Spleen (tissue), 11 donors: ENCODE measurements around the gene SMPD1. TPM values are rescaled to one million over a fixed set of nuclear protein-coding genes. Genes with fewer than 3 reads are reported as not detected.

ENCODE experiments used
- DNase-seq: peaks from one replicate; pipeline ENCODE4 v3.0.0-alpha.2; 2020
- H3K27ac ChIP-seq, 8 donors: fragments of 200-600 bp; sonication (generic) in 7 of 8; 1 replicate in 4 of 8; 2 replicates in 4 of 8; pipeline versions ENCODE4 v1.5.0 to v1.8.0; 2016 to 2021; ENCODE audit warnings: inconsistent platforms in 4 of 8, mild to moderate bottlenecking in 4 of 8, moderate library complexity in 1 of 8
- H3K27me3 ChIP-seq, 7 donors: fragments of 200-600 bp; sonication (generic) in 6 of 7; replicated peaks in 1 of 7; 1 replicate in 4 of 7; 2 replicates in 3 of 7; pipeline versions ENCODE4 v1.5.0 to v1.8.0; 2016 to 2021; ENCODE audit warnings: inconsistent platforms in 3 of 7, mild to moderate bottlenecking in 1 of 7
- H3K36me3 ChIP-seq, 6 donors: fragments of 200-600 bp; sonication (generic) in 5 of 6; 1 replicate in 4 of 6; 2 replicates in 2 of 6; pipeline versions ENCODE4 v1.5.0 to v1.8.0; 2016 to 2021; ENCODE audit warnings: inconsistent platforms in 2 of 6
- H3K4me1 ChIP-seq, 6 donors: fragments of 200-600 bp; sonication (generic) in 5 of 6; 1 replicate in 3 of 6; 2 replicates in 3 of 6; pipeline versions ENCODE4 v1.5.0 to v1.8.0; 2016 to 2021; ENCODE audit warnings: inconsistent platforms in 3 of 6
- H3K4me3 ChIP-seq, 8 donors: fragments of 200-600 bp; sonication (generic) in 7 of 8; 1 replicate in 4 of 8; 2 replicates in 4 of 8; pipeline versions ENCODE4 v1.5.0 to v1.8.0; 2016 to 2021; ENCODE audit warnings: inconsistent platforms in 4 of 8, mild to moderate bottlenecking in 4 of 8, moderate library complexity in 2 of 8
- H3K9me3 ChIP-seq, 8 donors: fragments of 200-600 bp; sonication (generic) in 7 of 8; 1 replicate in 4 of 8; 2 replicates in 4 of 8; pipeline versions ENCODE4 v1.5.0 to v1.8.0; 2016 to 2021; ENCODE audit warnings: inconsistent platforms in 4 of 8
- CTCF ChIP-seq, 11 experiments: fragments of 200-600 bp in 7 of 11; fragments of 450-650 bp in 4 of 11; sonication (generic) in 4 of 11; IDR thresholded peaks in 8 of 11; conservative IDR thresholded peaks in 3 of 11; 1 replicate in 7 of 11; 2 replicates in 4 of 11; pipeline versions ENCODE4 v1.4.0 to v1.8.0; 2016 to 2021; ENCODE audit warnings: antibody characterized with exemption in 11 of 11, inconsistent platforms in 4 of 11, mild to moderate bottlenecking in 1 of 11
- POLR2A ChIP-seq, 3 donors: fragments of 450-650 bp; IDR thresholded peaks; one replicate each; pipeline ENCODE4 v1.5.1; 2017; ENCODE audit warnings: antibody characterized with exemption in 3 of 3, mild to moderate bottlenecking in 1 of 3
- POLR2AphosphoS5 ChIP-seq, 3 donors: sonication (generic); formaldehyde crosslinking; IDR thresholded peaks; one replicate each; pipeline ENCODE4 v1.5.1; 2017; ENCODE audit warnings: antibody characterized with exemption in 3 of 3
- WGBS, 5 donors: extraction: QIAGEN DNeasy Blood & Tissue Kit in 3 of 5; methylation state at CpG; one replicate each; pipeline versions ENCODE4 v1.1.5 to v1.1.7; 2013 to 2018; 5-methylcytosine and 5-hydroxymethylcytosine counted together
- intact Hi-C: fragments of 100-400 bp; cut with DNase I; formaldehyde crosslinking; loops from one replicate; pipeline ENCODE4 v1.15.0; 2023; ENCODE audit warnings: low total_unique reads
- polyA plus RNA-seq, 3 donors: library from polyadenylated mRNA; stranded (reverse); fragments of 200-250 nt; gene quantifications; one replicate each; pipeline ENCODE4 v1.2.1, GENCODE V29; 2013
- total RNA-seq, 7 donors: library from RNA; depleted of rRNA in 3 of 7; stranded (reverse); fragments of >200 nt in 3 of 7; fragmentation: NEBNext Ultra II Directional in 4 of 7; extraction: Animal tissue kit (Norgen Biotek cat#: 25700) in 4 of 7; gene quantifications; one replicate each; pipeline versions ENCODE4 v1.1.0 to v1.2.1, GENCODE V29; 2016 to 2021
- donor health status: healthy with polysubstance abuse.
- donor health status: DM: no; HTN: no; CAD: no; lungs with moderate emphysema.
- donor health status: DM: no; HTN: no; CAD: no.
- donor health status: Bipolar disorder and iron deficiency.
- donor health status: healthy.
- donor health status: DM: no; HTN: no; CAD: no.
- donor health status: DM: yes; HTN: yes; CAD: no.

SMPD1 gene
- total and polyA plus RNA-seq, 10 donors = 21.9 to 33.8 (median 27.2) TPM

GRCh38 chr11:6362873-6363678 lies 27.2 kb upstream of the SMPD1 start:
- Histone ChIP-seq H3K4me1 (no peaks in the 10 kb centered on the region), H3K9me3 (no peaks in the 10 kb centered on the region), H3K4me3 (no peak overlapping the region), H3K36me3 (no peaks in the 10 kb centered on the region), H3K27me3 (no peaks in the 10 kb centered on the region), H3K27ac (no peak overlapping the region)
- DNase-seq = peak; percentile 86
- peak in 10 of 11 experiments; percentile 34 to 93 (median 76) for TF ChIP-seq CTCF (IDR thresholded peaks at IDR 0.05 in 8 of 11, conservative IDR thresholded peaks at IDR 0.05 in 3 of 11)
- no peak for TF ChIP-seq POLR2AphosphoS5 (IDR thresholded peaks at IDR 0.05)
- intact Hi-C loops = no loop called here
- WGBS, 5 donors = 68 to 83% (median 75%) methylated on average over 5 to 6 of the region's 6 CpGs

- no peak for DNase-seq
- no peaks in the 10 kb centered on the region for H3K36me3 ChIP-seq
Observed at GRCh38 chr11:6365659-6366058, 24.6 kb upstream of the SMPD1 start.

GRCh38 chr11:6371825-6372224 lies 18.4 kb upstream of the SMPD1 start:
- intact Hi-C loops = no loop called here
- no peak for DNase-seq

More at GRCh38 chr11:6365659-6366058, 24.6 kb upstream of the SMPD1 start:
- Histone ChIP-seq H3K27ac (no peak overlapping the region), H3K4me1 (no peaks in the 10 kb centered on the region), H3K27me3 (no peaks in the 10 kb centered on the region), H3K4me3 (no peak overlapping the region), H3K9me3 (no peaks in the 10 kb centered on the region)
- intact Hi-C loops = no loop called here
- 85 to 91% (median 89%) methylated on average over 2 of the region's 2 CpGs for WGBS, 5 donors
- TF ChIP-seq POLR2A (IDR thresholded peaks at IDR 0.05) (no peak), CTCF (IDR thresholded peaks at IDR 0.05 in 8 of 11, conservative IDR thresholded peaks at IDR 0.05 in 3 of 11) (no peak), POLR2AphosphoS5 (IDR thresholded peaks at IDR 0.05) (no peak)

More at GRCh38 chr11:6371825-6372224, 18.4 kb upstream of the SMPD1 start:
- Histone ChIP-seq H3K36me3 (no peaks in the 10 kb centered on the region), H3K4me1 (no peaks in the 10 kb centered on the region), H3K4me3 (no peak overlapping the region), H3K27ac (no peak overlapping the region), H3K9me3 (no peaks in the 10 kb centered on the region), H3K27me3 (no peaks in the 10 kb centered on the region)
- WGBS, 5 donors = 77 to 86% (median 82%) methylated on average over 6 of the region's 6 CpGs
- TF ChIP-seq CTCF (IDR thresholded peaks at IDR 0.05 in 8 of 11, conservative IDR thresholded peaks at IDR 0.05 in 3 of 11) (no peak), POLR2A (IDR thresholded peaks at IDR 0.05) (no peak)
